ENCODE results near the gene ARG2. TPM values are rescaled to one million over a fixed set of nuclear protein-coding genes. Genes with fewer than 3 reads are reported as not detected.

ARG2 gene
- total and polyA plus RNA-seq, 10 of the 15 experiments (the other 5 are each of a cell fraction or from before 2014, with no cell fraction given), result 0.48 to 7.8 (median 1.1) TPM

DNA sequence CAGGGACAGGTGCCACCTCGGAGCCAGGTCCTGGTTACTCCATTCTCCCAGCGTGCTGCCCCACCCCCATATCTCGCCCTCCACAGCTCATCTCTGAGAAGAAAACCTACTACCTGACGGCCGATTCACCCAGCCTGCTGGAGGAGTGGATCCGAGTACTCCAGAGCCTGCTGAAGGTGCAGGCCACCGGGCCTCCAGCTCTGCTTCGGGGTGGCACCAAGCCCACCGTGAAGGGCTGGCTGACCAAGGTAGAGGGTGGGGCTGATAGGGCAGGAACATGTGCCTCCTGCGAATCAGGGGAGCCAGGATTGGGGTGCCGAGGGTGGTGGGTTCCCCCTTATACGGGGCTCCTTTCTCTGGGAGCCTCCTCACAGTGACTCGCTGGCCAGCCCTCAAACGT is 45.6 kb upstream of the ARG2 start (continued):
- TF ChIP-seq, protein P1, sequence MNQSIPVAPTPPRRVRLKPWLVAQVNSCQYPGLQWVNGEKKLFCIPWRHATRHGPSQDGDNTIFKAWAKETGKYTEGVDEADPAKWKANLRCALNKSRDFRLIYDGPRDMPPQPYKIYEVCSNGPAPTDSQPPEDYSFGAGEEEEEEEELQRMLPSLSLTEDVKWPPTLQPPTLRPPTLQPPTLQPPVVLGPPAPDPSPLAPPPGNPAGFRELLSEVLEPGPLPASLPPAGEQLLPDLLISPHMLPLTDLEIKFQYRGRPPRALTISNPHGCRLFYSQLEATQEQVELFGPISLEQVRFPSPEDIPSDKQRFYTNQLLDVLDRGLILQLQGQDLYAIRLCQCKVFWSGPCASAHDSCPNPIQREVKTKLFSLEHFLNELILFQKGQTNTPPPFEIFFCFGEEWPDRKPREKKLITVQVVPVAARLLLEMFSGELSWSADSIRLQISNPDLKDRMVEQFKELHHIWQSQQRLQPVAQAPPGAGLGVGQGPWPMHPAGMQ (IDR thresholded peaks at IDR 0.05; ENCODE audit: borderline replicate concordance), result no peak
- TF ChIP-seq BHLHE40 (IDR thresholded peaks at IDR 0.05; ENCODE audit: borderline replicate concordance in 1 of 2, low read depth in 2 of 2, low read length in 1 of 2), result no peak
- TF ChIP-seq, protein P2, sequence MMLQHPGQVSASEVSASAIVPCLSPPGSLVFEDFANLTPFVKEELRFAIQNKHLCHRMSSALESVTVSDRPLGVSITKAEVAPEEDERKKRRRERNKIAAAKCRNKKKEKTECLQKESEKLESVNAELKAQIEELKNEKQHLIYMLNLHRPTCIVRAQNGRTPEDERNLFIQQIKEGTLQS (IDR thresholded peaks at IDR 0.05; ENCODE audit: borderline replicate concordance, extremely low read depth, low read depth, low read length), result no peak
- TF ChIP-seq POLR2A (IDR thresholded peaks at IDR 0.05; ENCODE audit: low read depth, low read length), result no peak
- TF ChIP-seq EZH2 (IDR thresholded peaks at IDR 0.05; ENCODE audit: borderline replicate concordance, control insufficient read depth, low read depth, low read length), result no peak
- TF ChIP-seq CBX3 (IDR thresholded peaks at IDR 0.05; ENCODE audit: borderline replicate concordance, low read depth), result no peak
- no peak for TF ChIP-seq MTA2 (IDR thresholded peaks at IDR 0.05; ENCODE audit: low read depth)
- no peak for TF ChIP-seq SPI1 (IDR thresholded peaks at IDR 0.05; ENCODE audit: borderline replicate concordance, insufficient read depth, low read depth, low read length)
- no peak for TF ChIP-seq NBN (IDR thresholded peaks at IDR 0.05)
- TF ChIP-seq, protein P3, sequence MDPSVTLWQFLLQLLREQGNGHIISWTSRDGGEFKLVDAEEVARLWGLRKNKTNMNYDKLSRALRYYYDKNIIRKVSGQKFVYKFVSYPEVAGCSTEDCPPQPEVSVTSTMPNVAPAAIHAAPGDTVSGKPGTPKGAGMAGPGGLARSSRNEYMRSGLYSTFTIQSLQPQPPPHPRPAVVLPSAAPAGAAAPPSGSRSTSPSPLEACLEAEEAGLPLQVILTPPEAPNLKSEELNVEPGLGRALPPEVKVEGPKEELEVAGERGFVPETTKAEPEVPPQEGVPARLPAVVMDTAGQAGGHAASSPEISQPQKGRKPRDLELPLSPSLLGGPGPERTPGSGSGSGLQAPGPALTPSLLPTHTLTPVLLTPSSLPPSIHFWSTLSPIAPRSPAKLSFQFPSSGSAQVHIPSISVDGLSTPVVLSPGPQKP (IDR thresholded peaks at IDR 0.05; ENCODE audit: low read depth, low read length), result no peak

DNA sequence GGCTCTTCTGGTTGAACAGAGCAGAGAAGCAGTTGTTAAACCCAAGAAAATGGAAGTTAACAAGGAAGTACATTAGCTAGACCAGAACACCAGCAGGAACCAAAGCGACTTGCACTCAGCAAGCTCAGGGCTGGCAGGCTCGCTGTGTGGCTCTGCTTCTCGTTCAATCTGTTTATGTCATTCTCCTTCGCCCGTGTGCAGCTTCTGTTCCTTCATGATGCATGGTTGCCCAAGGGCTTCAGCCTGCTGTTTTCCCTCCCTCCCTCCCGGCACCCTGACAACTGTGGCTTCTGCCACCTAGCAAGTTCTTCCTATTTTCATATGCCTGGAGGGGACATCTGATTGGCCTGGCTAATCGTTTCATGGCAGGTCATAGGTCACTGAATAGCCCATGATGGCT is 44.9 kb upstream of the ARG2 start:
- Histone ChIP-seq H3K79me2 (ENCODE audit: control insufficient read depth, insufficient read depth, low read length) (no peaks in the 10 kb centered on the region), H3K27ac (ENCODE audit: control insufficient read depth, insufficient read depth) (no peak overlapping the region), H3K4me3 (no peak overlapping the region), H3K36me3 (ENCODE audit: control insufficient read depth in 2 of 2, insufficient read depth in 2 of 2, low read length in 1 of 2) (no peaks in the 10 kb centered on the region), H3K4me1 (ENCODE audit: control insufficient read depth, insufficient read depth, low read length) (no peaks in the 10 kb centered on the region), H3K4me2 (ENCODE audit: control insufficient read depth, insufficient read depth) (no peak overlapping the region), H2AFZ (ENCODE audit: control insufficient read depth, low read depth, low read length) (no peak overlapping the region), H3K27me3 (replicated peaks in 1 of 2; ENCODE audit: control insufficient read depth in 2 of 2, insufficient read depth in 2 of 2, low read length in 1 of 2) (no peaks in the 10 kb centered on the region), H3K9me3 (replicated peaks; ENCODE audit: control insufficient read depth, insufficient read depth, low read length) (no peaks in the 10 kb centered on the region), H4K20me1 (ENCODE audit: control insufficient read depth, insufficient read depth) (peaks cover 2% of the 10 kb centered on the region; the same call in 1 of the 2 replicates), H3K9ac (ENCODE audit: control insufficient read depth, insufficient read depth, low read length) (no peak overlapping the region)
- ChIA-PET CTCF (interaction anchor here (15.4 to 27.6 kb wide), 2 partner anchors 128 to 151 kb away, joined by 359 to 583 read pairs; partner anchors contain the start of gene RDH12), SMC1A (ENCODE audit: uncharacterized antibody, unreplicated experiment) (interaction anchor here (6.1 kb wide), 1 partner anchor 148 kb away, joined by 185 read pairs; no protein-coding TSS in a partner anchor), POLR2A (no interaction called here), RAD21 (ENCODE audit: unreplicated experiment) (interaction anchor here (1.0 kb wide), 1 partner anchor 148 kb away, joined by 4 read pairs; no protein-coding TSS in a partner anchor)
- no peak for DNase-seq (ENCODE audit: low read depth, low spot score)
- in situ Hi-C loops (cut with MboI), result no loop called here
- ATAC-seq, result no peak
- FAIRE-seq, result no peak
- WGBS (ENCODE audit: insufficient coverage, insufficient replicate concordance, low lambda C conversion rate, missing lambda C conversion rate), result 37% methylated on average over 6 of the region's 7 CpGs
- intact Hi-C loops (cut with micrococcal nuclease; ENCODE audit: unreplicated experiment), result no loop called here
- no TSS peak for BruUV-seq (replicated peaks)
- TF ChIP-seq, protein P4, sequence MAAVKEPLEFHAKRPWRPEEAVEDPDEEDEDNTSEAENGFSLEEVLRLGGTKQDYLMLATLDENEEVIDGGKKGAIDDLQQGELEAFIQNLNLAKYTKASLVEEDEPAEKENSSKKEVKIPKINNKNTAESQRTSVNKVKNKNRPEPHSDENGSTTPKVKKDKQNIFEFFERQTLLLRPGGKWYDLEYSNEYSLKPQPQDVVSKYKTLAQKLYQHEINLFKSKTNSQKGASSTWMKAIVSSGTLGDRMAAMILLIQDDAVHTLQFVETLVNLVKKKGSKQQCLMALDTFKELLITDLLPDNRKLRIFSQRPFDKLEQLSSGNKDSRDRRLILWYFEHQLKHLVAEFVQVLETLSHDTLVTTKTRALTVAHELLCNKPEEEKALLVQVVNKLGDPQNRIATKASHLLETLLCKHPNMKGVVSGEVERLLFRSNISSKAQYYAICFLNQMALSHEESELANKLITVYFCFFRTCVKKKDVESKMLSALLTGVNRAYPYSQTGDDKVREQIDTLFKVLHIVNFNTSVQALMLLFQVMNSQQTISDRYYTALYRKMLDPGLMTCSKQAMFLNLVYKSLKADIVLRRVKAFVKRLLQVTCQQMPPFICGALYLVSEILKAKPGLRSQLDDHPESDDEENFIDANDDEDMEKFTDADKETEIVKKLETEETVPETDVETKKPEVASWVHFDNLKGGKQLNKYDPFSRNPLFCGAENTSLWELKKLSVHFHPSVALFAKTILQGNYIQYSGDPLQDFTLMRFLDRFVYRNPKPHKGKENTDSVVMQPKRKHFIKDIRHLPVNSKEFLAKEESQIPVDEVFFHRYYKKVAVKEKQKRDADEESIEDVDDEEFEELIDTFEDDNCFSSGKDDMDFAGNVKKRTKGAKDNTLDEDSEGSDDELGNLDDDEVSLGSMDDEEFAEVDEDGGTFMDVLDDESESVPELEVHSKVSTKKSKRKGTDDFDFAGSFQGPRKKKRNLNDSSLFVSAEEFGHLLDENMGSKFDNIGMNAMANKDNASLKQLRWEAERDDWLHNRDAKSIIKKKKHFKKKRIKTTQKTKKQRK (IDR thresholded peaks at IDR 0.05; ENCODE audit: low read depth, low read length), result no peak
- TF ChIP-seq CHD1 (IDR thresholded peaks at IDR 0.05; ENCODE audit: low read depth, low read length), result no peak
- TF ChIP-seq RAD21 (IDR thresholded peaks at IDR 0.05; ENCODE audit: insufficient read depth, low read depth, low read length), result no peak
